Prostate gland (tissue), 2 donors: ENCODE measurements around the gene LANCL2. TPM values are rescaled to one million over a fixed set of nuclear protein-coding genes. Genes with fewer than 3 reads are reported as not detected.

Experiments
- DNase-seq: peaks from one replicate; pipeline ENCODE4 v3.0.0-alpha.2; 2019; ENCODE audit warnings: low spot score
- H3K27ac ChIP-seq, 2 donors: fragments of 200-600 bp; sonication (generic); 2 replicates each; pipeline ENCODE4 v1.5.1; 2017 to 2019
- H3K27me3 ChIP-seq: fragments of 200-600 bp; sonication (generic); replicated peaks from 2 replicates; pipeline ENCODE4 v1.5.1; 2019; ENCODE audit not compliant: insufficient read depth
- H3K36me3 ChIP-seq, 2 donors: fragments of 200-600 bp; sonication (generic); 1 replicate in 1 of 2; 2 replicates in 1 of 2; pipeline versions ENCODE4 v1.5.1 to v1.8.1; 2017 to 2019
- H3K4me1 ChIP-seq: fragments of 200-600 bp; sonication (generic); replicated peaks from 2 replicates; pipeline ENCODE4 v1.5.1; 2019
- H3K4me3 ChIP-seq, 2 donors: fragments of 200-600 bp; sonication (generic); 2 replicates each; pipeline ENCODE4 v1.5.1; 2017 to 2019
- H3K9me3 ChIP-seq: fragments of 200-600 bp; sonication (generic); 2 replicates; pipeline ENCODE4 v1.5.1; 2017
- CTCF ChIP-seq, 4 experiments: fragments of 200-600 bp in 2 of 4; fragments of 450-650 bp in 2 of 4; sonication (generic) in 2 of 4; IDR thresholded peaks; 1 replicate in 3 of 4; 2 replicates in 1 of 4; pipeline ENCODE4 v1.5.1; 2016 to 2019; ENCODE audit warnings: antibody characterized with exemption in 4 of 4, mild to moderate bottlenecking in 2 of 4, moderate library complexity in 2 of 4
- POLR2A ChIP-seq: fragments of 450-650 bp; IDR thresholded peaks from one replicate; pipeline ENCODE4 v1.6.1; 2016; ENCODE audit warnings: antibody characterized with exemption, mild to moderate bottlenecking
- POLR2AphosphoS5 ChIP-seq: sonication (generic); formaldehyde crosslinking; IDR thresholded peaks from one replicate; pipeline ENCODE4 v1.6.1; 2017; ENCODE audit warnings: antibody characterized with exemption
- WGBS: methylation state at CpG from one replicate; pipeline ENCODE4 v1.1.5; 2018; 5-methylcytosine and 5-hydroxymethylcytosine counted together
- intact Hi-C: fragments of 100-400 bp; cut with DNase I; formaldehyde crosslinking; loops from one replicate; pipeline ENCODE4 v1.14.2; 2022
- total RNA-seq, 2 donors: library from RNA; depleted of rRNA; stranded (reverse); fragments of >200 nt; gene quantifications; one replicate each; pipeline ENCODE4 v1.1.0, GENCODE V29; 2016

Gene LANCL2
- total RNA-seq, 2 donors from 2014 or later = 17.7 to 26.9 TPM

GRCh38 chr7:55476852-55477780 is 112.0 kb downstream of the LANCL2 start:
- intact Hi-C loops = no loop called here
- no peaks in the 10 kb centered on the region for H3K9me3 ChIP-seq
- no peak for DNase-seq
- no peak for TF ChIP-seq CTCF (IDR thresholded peaks at IDR 0.05)
- no peak for TF ChIP-seq POLR2AphosphoS5
- no peak for TF ChIP-seq POLR2A
- 78% methylated on average over 19 of the region's 19 CpGs for WGBS
- no peak overlapping the region for H3K27ac ChIP-seq
- H3K4me3 ChIP-seq = no peak overlapping the region
- H3K27me3 ChIP-seq = no peaks in the 10 kb centered on the region
- H3K36me3 ChIP-seq = no peaks in the 10 kb centered on the region
- no peaks in the 10 kb centered on the region for H3K4me1 ChIP-seq

- 75% methylated on average over 13 of the region's 13 CpGs for WGBS
- H3K4me3 ChIP-seq = no peak overlapping the region
- no peaks in the 10 kb centered on the region for H3K4me1 ChIP-seq
- no peak for TF ChIP-seq POLR2A
- TF ChIP-seq CTCF (IDR thresholded peaks at IDR 0.05) = no peak
- no peak for TF ChIP-seq POLR2AphosphoS5
- no peaks in the 10 kb centered on the region for H3K27me3 ChIP-seq
- no peaks in the 10 kb centered on the region for H3K36me3 ChIP-seq
- DNase-seq = no peak
- intact Hi-C loops = no loop called here
- no peak overlapping the region for H3K27ac ChIP-seq
- H3K9me3 ChIP-seq = no peaks in the 10 kb centered on the region
These were observed 112.7 kb downstream of the LANCL2 start for GRCh38 chr7:55477781-55478374.

GRCh38 chr7:55478700-55479099 is 113.6 kb downstream of the LANCL2 start:
- Histone ChIP-seq H3K4me3 (no peak overlapping the region), H3K36me3 (no peaks in the 10 kb centered on the region), H3K4me1 (no peaks in the 10 kb centered on the region), H3K9me3 (no peaks in the 10 kb centered on the region), H3K27ac (no peak overlapping the region), H3K27me3 (no peaks in the 10 kb centered on the region)
- TF ChIP-seq CTCF (IDR thresholded peaks at IDR 0.05) (no peak), POLR2AphosphoS5 (no peak), POLR2A (no peak)
- intact Hi-C loops = no loop called here
- DNase-seq = no peak
- WGBS = 84% methylated on average over 6 of the region's 6 CpGs

- Histone ChIP-seq H3K4me3 (no peak overlapping the region), H3K36me3 (no peaks in the 10 kb centered on the region), H3K9me3 (no peaks in the 10 kb centered on the region), H3K27ac (no peak overlapping the region), H3K27me3 (no peaks in the 10 kb centered on the region), H3K4me1 (no peaks in the 10 kb centered on the region)
- intact Hi-C loops = no loop called here
- no peak for TF ChIP-seq POLR2AphosphoS5
- no peak for TF ChIP-seq POLR2A
- TF ChIP-seq CTCF (IDR thresholded peaks at IDR 0.05) = no peak
- 93% methylated on average over 2 of the region's 2 CpGs for WGBS
- DNase-seq = no peak
These were observed 116.0 kb downstream of the LANCL2 start for GRCh38 chr7:55481155-55481554.
